Measurements from ENCODE around the gene ZFR. TPM values are rescaled to one million over a fixed set of nuclear protein-coding genes. Genes with fewer than 3 reads are reported as not detected.
"Not testable (repeated sequence)": the region's sequence is repeated elsewhere in the genome, so short reads cannot be mapped to it uniquely, and the experiment has no call there.

ZFR gene
- total RNA-seq, 1 donor from 2014 or later = 64.3 TPM

DNA sequence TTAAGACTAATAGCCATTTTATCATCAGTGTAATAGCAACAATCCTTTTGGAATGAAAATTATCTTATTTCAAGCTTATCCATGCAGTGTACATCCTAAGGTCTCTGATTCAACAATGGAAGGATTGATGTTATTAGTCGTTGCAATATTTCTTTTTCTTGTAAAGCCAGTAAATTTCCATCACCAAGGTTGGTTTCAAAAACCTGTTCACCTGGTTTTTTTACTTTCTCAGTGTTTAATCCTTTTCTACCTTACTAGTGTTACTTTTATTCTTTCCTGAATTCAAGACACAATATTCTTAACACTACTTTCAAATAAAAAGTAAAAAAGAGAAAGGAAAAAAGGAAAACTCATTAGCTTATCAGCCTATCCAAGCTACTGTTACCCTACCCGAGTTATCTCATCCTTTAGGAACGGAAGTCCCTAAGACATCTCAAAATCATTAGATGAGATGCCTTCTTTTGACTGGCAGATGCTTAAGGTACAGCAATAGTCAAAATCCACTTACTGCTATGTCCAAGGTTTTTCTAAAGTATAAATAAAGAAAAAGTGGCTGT lies 5.4 kb downstream of the ZFR start:
- H3K9me3 Mint-ChIP-seq = no peaks in the 10 kb centered on the region
- DNase-seq (no peak), ATAC-seq (ENCODE audit: low read depth) (no peak)
- ChIA-PET POLR2A (no interaction called here), CTCF (interaction anchor here (1.4 kb wide), 1 partner anchor 174 kb away, joined by 3 read pairs; no protein-coding TSS in a partner anchor)
- H3K4me3 Mint-ChIP-seq = no peak overlapping the region
- TF ChIP-seq, protein P1, sequence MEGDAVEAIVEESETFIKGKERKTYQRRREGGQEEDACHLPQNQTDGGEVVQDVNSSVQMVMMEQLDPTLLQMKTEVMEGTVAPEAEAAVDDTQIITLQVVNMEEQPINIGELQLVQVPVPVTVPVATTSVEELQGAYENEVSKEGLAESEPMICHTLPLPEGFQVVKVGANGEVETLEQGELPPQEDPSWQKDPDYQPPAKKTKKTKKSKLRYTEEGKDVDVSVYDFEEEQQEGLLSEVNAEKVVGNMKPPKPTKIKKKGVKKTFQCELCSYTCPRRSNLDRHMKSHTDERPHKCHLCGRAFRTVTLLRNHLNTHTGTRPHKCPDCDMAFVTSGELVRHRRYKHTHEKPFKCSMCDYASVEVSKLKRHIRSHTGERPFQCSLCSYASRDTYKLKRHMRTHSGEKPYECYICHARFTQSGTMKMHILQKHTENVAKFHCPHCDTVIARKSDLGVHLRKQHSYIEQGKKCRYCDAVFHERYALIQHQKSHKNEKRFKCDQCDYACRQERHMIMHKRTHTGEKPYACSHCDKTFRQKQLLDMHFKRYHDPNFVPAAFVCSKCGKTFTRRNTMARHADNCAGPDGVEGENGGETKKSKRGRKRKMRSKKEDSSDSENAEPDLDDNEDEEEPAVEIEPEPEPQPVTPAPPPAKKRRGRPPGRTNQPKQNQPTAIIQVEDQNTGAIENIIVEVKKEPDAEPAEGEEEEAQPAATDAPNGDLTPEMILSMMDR (IDR thresholded peaks at IDR 0.05) = no peak
- H3K27me3 Mint-ChIP-seq = no peaks in the 10 kb centered on the region
- intact Hi-C loops (cut with micrococcal nuclease) = no loop called here
- no peak overlapping the region for H3K27ac Mint-ChIP-seq
- peaks cover 28% of the 10 kb centered on the region for H3K36me3 Mint-ChIP-seq (ENCODE audit: low read depth)
- peaks cover 53% of the 10 kb centered on the region for H3K4me1 Mint-ChIP-seq

DNA sequence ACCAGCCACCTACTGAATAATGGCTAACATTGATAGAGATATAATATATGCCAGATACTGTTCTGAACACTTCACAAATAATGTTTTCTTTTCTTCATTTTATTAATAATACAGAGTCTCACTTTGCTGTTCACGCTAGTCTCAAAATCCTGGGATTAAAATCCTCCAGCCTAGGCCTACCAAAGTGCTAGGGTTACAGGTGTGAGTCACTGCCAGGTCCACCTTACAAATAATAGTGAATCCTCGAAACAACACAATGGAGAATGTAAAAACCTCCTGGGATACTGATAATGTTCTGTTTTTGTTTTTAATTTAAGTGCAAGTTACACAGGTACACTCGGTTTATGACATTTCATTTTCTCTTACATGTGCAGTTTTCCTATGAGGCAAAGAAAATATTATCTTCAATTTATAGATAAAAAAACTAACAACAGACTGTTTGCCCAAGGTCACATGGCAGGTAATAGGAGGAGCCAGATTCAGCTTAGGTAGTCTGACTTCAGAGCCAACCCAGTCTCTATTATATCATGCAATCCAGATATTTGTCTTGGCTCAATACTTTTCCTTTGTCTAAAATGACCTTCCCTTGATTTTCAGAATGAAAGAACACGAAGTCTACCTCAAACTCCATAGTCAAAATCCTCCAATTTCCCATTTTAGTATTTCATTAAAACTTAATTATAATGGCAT lies 7.8 kb downstream of the ZFR start:
- DNase-seq = no peak
- ChIA-PET POLR2A (no interaction called here), CTCF (interaction anchor here (1.3 kb wide), 1 partner anchor 154 kb away, joined by 3 read pairs; no protein-coding TSS in a partner anchor)
- H3K36me3 Mint-ChIP-seq (ENCODE audit: low read depth) = peaks cover 26% of the 10 kb centered on the region
- TF ChIP-seq, protein P1 (IDR thresholded peaks at IDR 0.05) = no peak
- H3K27me3 Mint-ChIP-seq = no peaks in the 10 kb centered on the region
- intact Hi-C loops (cut with micrococcal nuclease) = no loop called here
- H3K4me3 Mint-ChIP-seq = no peak overlapping the region
- peaks cover 58% of the 10 kb centered on the region for H3K4me1 Mint-ChIP-seq
- H3K9me3 Mint-ChIP-seq = no peaks in the 10 kb centered on the region
- no peak overlapping the region for H3K27ac Mint-ChIP-seq
- no peak for ATAC-seq (ENCODE audit: low read depth)

DNA sequence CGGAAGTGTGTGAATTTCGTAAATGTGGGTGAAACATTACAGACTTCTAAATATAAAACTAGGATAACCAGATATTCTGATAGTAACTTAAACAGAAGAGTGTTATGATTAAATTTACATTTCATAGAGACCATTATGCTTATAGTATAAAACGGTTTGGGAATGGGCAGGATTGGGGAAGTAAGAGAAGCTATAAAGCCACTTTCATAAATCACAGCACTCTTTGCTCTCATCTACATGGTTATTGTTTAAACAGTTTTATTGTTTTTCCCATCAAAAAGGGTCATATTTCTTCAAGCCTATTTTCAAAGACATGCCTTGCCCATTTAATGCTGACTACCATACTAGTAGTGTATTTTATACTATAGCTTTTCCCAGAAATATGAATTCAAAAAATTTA lies 9.2 kb downstream of the ZFR start:
- Mint-ChIP-seq H3K4me3 (no peak overlapping the region), H3K36me3 (ENCODE audit: low read depth) (peaks cover 27% of the 10 kb centered on the region), H3K9me3 (no peaks in the 10 kb centered on the region), H3K27me3 (no peaks in the 10 kb centered on the region), H3K4me1 (peaks cover 66% of the 10 kb centered on the region), H3K27ac (no peak overlapping the region)
- ATAC-seq (ENCODE audit: low read depth) (no peak), DNase-seq (no peak)
- POLR2A ChIA-PET = interaction anchor here (0.6 to 0.8 kb wide), 2 partner anchors 9 to 147 kb away, joined by 3 to 4 read pairs; partner anchors contain the start of gene ZFR
- intact Hi-C loops (cut with micrococcal nuclease) = no loop called here
- TF ChIP-seq, protein P1 (IDR thresholded peaks at IDR 0.05) = no peak
- CTCF ChIA-PET = interaction anchor here (0.8 kb wide), 1 partner anchor 193 kb away, joined by 3 read pairs; no protein-coding TSS in a partner anchor

DNA sequence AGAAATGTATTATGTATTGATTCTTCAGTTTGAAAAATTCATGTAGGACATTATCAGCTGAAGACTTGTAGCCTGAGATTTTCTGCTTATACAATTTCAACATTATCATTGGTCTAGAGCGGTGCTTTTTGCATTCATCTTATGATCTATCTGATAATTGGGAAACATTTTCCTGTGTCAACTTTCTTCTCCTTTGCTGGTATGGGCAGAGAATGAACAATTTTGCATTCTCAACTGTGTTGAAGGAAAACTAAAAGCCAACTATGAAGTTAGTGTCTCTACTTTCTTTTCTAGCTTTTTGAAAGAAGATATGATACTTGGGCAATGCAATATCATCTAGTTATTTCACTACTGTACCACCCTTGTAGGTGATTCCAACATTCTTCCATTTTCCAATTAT lies 10.3 kb downstream of the ZFR start:
- Mint-ChIP-seq H3K27ac (no peak overlapping the region), H3K4me1 (peaks cover 67% of the 10 kb centered on the region), H3K4me3 (no peak overlapping the region), H3K9me3 (no peaks in the 10 kb centered on the region), H3K36me3 (ENCODE audit: low read depth) (peaks cover 24% of the 10 kb centered on the region), H3K27me3 (no peaks in the 10 kb centered on the region)
- ChIA-PET POLR2A (no interaction called here), CTCF (no interaction called here)
- DNase-seq (no peak), ATAC-seq (ENCODE audit: low read depth) (no peak)
- intact Hi-C loops (cut with micrococcal nuclease) = no loop called here
- TF ChIP-seq, protein P1 (IDR thresholded peaks at IDR 0.05) = no peak

DNA sequence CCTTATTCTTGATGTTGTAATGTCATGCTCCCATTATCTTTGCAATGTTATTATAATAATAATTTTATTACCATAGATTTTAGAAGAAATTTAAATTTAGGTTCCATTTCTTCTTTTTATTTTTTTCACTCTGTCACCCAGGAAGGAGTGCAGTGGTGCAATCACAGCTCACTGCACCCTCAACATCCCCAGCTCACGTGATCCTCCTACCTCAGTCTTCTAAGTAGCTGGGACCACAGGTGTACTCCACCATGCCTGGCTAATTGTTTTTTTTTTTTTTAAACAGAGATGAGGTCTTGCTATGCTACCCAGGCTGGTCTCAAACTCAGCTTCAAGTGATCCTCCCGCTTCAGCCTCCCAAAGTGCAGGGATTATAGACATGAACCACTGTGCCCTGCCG lies 11.9 kb downstream of the ZFR start:
- H3K9me3 Mint-ChIP-seq = no peaks in the 10 kb centered on the region
- H3K4me3 Mint-ChIP-seq = no peak overlapping the region
- H3K27ac Mint-ChIP-seq = no peak overlapping the region
- intact Hi-C loops (cut with micrococcal nuclease) = no loop called here
- H3K27me3 Mint-ChIP-seq = no peaks in the 10 kb centered on the region
- DNase-seq (no peak), ATAC-seq (ENCODE audit: low read depth) (no peak)
- ChIA-PET POLR2A (no interaction called here), CTCF (interaction anchor here (0.7 kb wide), 1 partner anchor 157 kb away, joined by 4 read pairs; no protein-coding TSS in a partner anchor)
- H3K4me1 Mint-ChIP-seq = peaks cover 65% of the 10 kb centered on the region
- TF ChIP-seq, protein P1 (IDR thresholded peaks at IDR 0.05) = no peak
- H3K36me3 Mint-ChIP-seq (ENCODE audit: low read depth) = peaks cover 35% of the 10 kb centered on the region

DNA sequence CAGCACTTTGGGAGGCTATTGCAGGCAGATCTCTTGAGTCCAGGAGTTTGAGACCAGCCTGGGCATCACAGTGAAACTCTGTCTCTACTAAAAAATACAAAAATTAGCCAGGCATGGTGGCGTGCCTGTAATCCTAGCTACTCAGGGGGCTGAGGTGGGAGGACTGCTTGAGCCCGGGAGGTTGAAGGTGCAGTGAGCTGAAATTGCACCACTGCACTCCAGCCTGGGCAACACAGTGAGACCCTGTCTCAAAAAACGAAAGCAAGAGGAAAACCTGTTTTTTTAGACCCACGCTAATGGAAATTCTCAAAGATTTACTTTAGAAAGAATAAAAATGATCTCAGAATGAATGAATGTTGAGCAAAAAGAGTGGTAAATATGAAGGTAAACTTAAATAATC lies 13.7 kb downstream of the ZFR start:
- Mint-ChIP-seq H3K4me1 (peaks cover 60% of the 10 kb centered on the region), H3K36me3 (ENCODE audit: low read depth) (peaks cover 50% of the 10 kb centered on the region)
- CTCF ChIA-PET; ATAC-seq (ENCODE audit: low read depth); DNase-seq; H3K27ac Mint-ChIP-seq; H3K4me3 Mint-ChIP-seq; intact Hi-C loops (cut with micrococcal nuclease); POLR2A ChIA-PET; H3K9me3 Mint-ChIP-seq; H3K27me3 Mint-ChIP-seq: not testable (repeated sequence)
